BE2C (cell line): ENCODE results near the gene KLK1.

Source experiments
- DNase-seq: peaks from one replicate; pipeline ENCODE4 v3.0.0-alpha.2; 2020
- H3K27me3 ChIP-seq: fragments of 250-450 bp; sonication (Bioruptor Pico); 2 replicates; pipeline ENCODE4 v1.5.1; 2020; ENCODE audit warnings: mild to moderate bottlenecking
- H3K36me3 ChIP-seq: fragments of 250-450 bp; sonication (Bioruptor Pico); 2 replicates; pipeline ENCODE4 v1.5.1; 2020; ENCODE audit warnings: mild to moderate bottlenecking
- H3K4me1 ChIP-seq: fragments of 250-450 bp; sonication (Bioruptor Pico); 2 replicates; pipeline ENCODE4 v1.5.1; 2020
- H3K4me3 ChIP-seq: 2 replicates; pipeline ENCODE4 v1.5.1; 2011; ENCODE audit warnings: low read depth, low read length
- H3K9me3 ChIP-seq: fragments of 250-450 bp; sonication (Bioruptor Pico); 2 replicates; pipeline ENCODE4 v1.5.1; 2020
- TF ChIP-seq, protein P1 (sequence below): IDR thresholded peaks from 2 replicates; pipeline ENCODE4 v1.5.1; 2012; ENCODE audit warnings: mild to moderate bottlenecking, low read depth, low read length

KLK1 gene

DNA sequence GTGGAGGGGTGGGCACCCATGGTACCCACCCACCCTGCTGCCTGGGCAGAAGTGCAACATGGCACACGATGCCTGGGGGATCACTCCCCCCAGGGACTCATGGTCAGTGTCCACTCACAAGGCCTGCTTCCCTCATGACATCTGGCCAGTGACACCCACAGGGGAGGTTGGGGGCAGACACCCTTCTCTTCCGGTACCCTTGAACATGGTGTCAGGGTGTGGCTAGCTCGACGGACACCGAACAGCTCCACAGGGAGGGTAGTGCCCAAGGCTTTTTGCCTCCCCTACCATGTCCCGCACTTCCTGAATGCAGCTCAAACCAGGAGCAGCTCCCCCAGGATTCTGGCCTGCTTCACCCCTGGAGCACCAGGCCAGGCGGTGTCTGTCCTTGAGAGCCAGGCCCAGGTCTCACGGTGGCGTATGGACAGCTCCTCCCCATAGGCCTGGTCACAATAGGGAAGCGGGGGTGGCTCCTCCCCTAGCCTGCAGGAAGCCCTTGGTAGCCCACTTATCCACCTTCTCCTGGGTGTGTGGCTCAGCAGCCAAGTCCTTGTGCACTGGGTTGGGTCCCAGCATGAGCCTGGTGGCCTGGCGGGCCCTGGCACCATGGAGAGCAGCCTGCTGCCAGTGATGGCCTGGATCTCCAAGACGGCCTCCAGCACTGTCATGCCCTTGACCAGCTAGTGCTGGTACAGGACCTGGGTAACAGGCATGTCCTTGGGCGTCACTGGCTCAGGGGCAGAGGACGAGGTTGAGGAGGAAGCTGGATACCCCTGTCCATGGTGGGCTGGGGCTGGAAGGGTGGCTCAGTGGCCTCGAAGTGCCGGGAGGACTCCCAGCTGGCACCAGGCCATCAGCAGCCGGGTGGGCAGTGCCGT is 25.6 kb downstream of the KLK1 start:
- H3K9me3 ChIP-seq, result no peaks in the 10 kb centered on the region
- TF ChIP-seq, protein P1, sequence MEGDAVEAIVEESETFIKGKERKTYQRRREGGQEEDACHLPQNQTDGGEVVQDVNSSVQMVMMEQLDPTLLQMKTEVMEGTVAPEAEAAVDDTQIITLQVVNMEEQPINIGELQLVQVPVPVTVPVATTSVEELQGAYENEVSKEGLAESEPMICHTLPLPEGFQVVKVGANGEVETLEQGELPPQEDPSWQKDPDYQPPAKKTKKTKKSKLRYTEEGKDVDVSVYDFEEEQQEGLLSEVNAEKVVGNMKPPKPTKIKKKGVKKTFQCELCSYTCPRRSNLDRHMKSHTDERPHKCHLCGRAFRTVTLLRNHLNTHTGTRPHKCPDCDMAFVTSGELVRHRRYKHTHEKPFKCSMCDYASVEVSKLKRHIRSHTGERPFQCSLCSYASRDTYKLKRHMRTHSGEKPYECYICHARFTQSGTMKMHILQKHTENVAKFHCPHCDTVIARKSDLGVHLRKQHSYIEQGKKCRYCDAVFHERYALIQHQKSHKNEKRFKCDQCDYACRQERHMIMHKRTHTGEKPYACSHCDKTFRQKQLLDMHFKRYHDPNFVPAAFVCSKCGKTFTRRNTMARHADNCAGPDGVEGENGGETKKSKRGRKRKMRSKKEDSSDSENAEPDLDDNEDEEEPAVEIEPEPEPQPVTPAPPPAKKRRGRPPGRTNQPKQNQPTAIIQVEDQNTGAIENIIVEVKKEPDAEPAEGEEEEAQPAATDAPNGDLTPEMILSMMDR, result no peak
- peak; percentile 45 for DNase-seq
- peaks cover 16% of the 10 kb centered on the region for H3K4me1 ChIP-seq
- H3K36me3 ChIP-seq, result peaks cover 67% of the 10 kb centered on the region
- H3K4me3 ChIP-seq, result no peak overlapping the region
- no peaks in the 10 kb centered on the region for H3K27me3 ChIP-seq

GRCh38 chr19:50797429-50797780 is 26.2 kb downstream of the KLK1 start:
- H3K36me3 ChIP-seq, result peaks cover 61% of the 10 kb centered on the region
- no peaks in the 10 kb centered on the region for H3K27me3 ChIP-seq
- DNase-seq, result no peak
- peaks cover 16% of the 10 kb centered on the region for H3K4me1 ChIP-seq
- TF ChIP-seq, protein P1, result no peak
- H3K9me3 ChIP-seq, result no peaks in the 10 kb centered on the region
- no peak overlapping the region for H3K4me3 ChIP-seq

- DNase-seq, result no peak
- Histone ChIP-seq H3K27me3 (no peaks in the 10 kb centered on the region), H3K4me1 (peaks cover 14% of the 10 kb centered on the region), H3K36me3 (peaks cover 55% of the 10 kb centered on the region), H3K9me3 (no peaks in the 10 kb centered on the region), H3K4me3 (no peak overlapping the region)
- TF ChIP-seq, protein P1, result no peak
Observed at GRCh38 chr19:50796634-50797428, 26.8 kb downstream of the KLK1 start.

GRCh38 chr19:50796128-50796633 is 27.4 kb downstream of the KLK1 start:
- Histone ChIP-seq H3K4me3 (no peak overlapping the region), H3K9me3 (no peaks in the 10 kb centered on the region), H3K36me3 (peaks cover 49% of the 10 kb centered on the region), H3K27me3 (no peaks in the 10 kb centered on the region), H3K4me1 (peaks cover 14% of the 10 kb centered on the region)
- TF ChIP-seq, protein P1, result 0 out of 2 replicates have a peak, but pooled peaks have one; percentile 11
- DNase-seq, result no peak

GRCh38 chr19:50795664-50796073 is 27.9 kb downstream of the KLK1 start:
- Histone ChIP-seq H3K9me3 (no peaks in the 10 kb centered on the region), H3K27me3 (no peaks in the 10 kb centered on the region), H3K36me3 (peaks cover 45% of the 10 kb centered on the region), H3K4me3 (no peak overlapping the region), H3K4me1 (peaks cover 14% of the 10 kb centered on the region)
- TF ChIP-seq, protein P1, result no peak
- no peak for DNase-seq
